Measurements from ENCODE around the gene MRS2.

- TF ChIP-seq CTCF (conservative IDR thresholded peaks at IDR 0.05) (no peak), EZH2 (IDR thresholded peaks at IDR 0.05; ENCODE audit: low read depth) (no peak)
Observed at GRCh38 chr6:24460966-24461365, 58.2 kb downstream of the MRS2 start.
